NCI-H1436 (cell line): Measurements from ENCODE around the gene MIER1.

Experiments used
- DNase-seq: peaks from one replicate; lab custom pipeline; 2025; lab: John Stamatoyannopoulos, UW

The MIER1 gene

DNA sequence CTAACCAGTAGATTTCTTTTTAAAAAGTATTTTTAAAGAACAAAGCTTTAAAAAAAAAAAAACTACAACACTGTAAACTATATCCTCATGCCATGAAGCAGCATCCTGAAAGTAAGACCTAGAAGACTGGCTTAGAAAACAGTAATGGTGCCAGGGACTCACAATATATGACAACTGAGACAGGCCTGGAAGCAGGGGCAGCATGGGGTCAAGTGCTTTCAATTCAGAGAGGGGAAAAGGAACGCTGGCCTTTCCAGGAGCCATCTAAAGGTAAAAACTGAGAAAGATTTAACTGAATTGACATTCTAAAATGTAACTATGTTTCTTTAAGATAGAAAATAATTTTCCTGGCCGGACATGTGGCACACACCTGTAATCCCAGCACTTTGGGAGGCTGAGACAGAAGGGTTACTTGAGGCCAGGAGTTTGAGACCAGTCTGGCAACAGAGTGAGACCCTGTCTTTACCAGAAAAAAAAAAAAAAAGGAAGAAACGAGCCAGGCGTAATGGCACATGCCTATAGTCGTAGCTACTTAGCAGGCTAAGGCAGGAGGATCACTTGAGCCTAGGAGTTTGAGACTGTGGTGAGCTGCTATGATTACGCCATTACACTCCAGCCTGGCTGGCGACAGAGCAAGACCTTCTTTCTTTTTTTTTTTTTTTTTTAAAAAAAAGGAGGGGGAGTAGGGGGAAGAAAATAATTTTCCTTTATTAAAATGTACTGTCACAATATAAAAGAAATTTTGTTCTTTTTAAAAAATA lies 75.0 kb downstream of the MIER1 start:
- DNase-seq: no peak

DNA sequence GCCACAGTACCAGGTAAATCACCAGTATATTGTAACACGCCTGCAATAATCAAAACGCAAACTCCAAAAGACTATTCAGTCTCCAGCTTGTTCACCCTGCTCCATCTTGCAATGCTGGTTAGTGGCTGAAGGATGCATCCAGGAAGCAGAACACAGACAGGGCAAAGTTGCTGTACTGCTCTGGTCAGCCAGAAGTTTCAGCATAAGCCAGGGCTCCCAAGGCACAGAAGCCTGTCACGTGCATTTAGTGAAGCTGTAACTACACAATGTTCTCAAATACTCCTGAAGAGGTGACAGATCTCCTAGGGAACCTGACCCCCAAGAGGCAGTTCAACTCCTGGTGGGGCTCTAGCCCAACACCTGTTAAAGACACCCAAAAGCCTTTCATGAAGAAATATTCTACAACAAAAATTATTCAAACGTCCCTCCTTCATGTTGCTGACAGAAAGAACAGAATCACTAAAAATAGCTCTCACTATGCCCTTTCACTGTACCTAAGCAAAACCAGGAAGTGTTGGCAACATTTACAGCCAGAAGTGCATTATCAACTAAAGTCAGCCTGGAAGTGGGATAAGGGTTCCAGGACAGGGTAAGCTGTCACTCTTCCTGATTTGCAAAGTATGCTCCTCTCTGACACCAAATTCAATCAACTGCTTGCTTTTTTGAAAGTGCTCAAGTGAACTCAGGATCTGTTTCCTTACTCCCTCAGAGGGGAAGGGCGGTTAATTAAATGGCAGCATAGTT lies 77.1 kb downstream of the MIER1 start:
- no peak for DNase-seq

DNA sequence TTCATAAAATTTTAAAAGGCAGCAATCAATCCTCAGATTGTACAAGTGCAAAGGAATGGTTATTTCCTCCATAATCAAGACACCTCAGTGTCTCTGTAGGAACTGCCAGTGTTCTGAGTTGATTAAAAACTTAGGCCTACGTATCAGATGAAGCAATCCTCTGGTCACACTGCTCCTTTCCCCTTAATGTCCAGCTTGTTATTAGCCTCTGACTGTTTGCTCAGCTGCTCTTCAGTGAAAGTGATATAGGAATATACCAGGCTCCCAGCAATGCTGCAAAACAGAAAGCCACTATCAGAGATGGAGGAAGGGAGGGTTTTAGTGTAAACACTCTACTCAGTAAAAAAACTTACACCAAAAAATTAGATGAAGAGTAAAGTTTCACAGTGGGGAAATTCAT lies 79.4 kb downstream of the MIER1 start:
- no peak for DNase-seq

DNA sequence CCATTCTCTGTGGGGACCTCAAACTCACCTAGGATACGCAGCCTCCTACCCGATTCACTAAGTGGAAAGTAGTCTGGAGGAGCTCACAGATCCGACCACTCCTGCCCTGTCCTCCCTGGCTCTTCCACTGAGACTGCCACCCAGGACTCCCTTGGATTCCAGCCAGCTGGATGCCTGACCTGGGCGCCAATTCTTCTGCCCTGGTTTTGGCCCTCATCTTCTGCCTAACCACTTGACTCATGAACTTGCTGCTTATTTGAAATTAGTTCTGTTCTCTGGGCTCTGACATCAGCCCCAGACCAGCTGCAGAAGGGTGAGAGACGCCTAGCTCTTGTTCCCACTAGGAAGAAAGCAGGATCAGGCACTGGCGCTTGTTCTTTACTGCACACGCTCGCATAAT lies 80.3 kb downstream of the MIER1 start:
- DNase-seq: no peak

DNA sequence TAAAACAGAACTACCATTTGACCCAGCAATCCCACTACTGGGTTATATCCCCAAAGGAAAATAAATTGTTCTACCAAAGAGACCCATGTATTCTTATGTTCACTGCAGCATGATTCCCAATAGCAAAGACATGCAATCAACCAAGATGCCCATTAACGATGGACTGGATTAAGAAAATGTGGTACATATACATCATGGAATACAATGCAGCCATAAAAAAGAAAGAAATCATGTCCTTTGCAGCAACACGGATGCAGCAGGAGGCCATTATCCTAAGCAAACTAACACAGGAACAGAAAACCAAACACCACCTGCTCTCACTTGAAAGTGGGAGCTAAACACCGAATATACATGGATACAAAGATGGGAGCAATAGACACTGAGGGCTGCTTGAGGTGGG lies 85.0 kb downstream of the MIER1 start:
- DNase-seq: no peak

DNA sequence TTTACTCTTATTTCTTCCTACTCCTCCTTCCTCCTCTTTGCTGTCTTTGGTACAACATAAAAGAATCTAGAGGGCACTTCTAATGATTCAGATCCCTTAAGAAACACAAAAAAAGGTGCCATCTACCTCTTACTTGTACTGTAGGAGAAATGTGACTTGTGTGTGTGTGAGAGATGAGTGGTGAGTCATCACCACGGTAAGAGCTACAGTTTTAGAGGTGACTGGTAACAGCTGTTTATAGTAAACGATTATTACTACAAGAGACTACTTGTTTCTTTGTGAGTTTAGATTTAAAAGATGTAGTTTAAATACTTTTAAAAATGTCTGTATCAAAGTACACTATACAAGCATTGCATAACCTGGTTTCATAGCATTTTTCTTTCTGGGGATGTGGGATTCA lies 88.8 kb downstream of the MIER1 start:
- no peak for DNase-seq

DNA sequence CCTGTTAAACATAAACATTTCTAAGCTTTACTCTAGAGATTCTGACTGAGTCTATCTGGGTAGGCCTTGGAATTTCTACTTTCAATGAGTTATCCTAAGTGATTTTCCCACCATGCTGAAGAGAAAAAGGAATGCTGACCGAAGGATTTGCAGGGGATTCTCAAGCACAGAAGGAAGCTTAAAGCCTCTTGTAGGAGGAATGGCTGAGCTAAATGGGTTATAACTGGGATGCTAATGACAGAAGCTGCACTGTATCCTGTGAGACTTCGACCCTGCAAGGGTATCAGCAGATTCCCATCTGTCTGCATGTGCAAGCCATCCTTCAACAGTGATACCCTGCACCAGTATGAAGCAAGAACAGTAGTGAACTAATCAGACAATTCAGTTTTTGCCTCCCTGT lies 93.8 kb downstream of the MIER1 start:
- DNase-seq: no peak

DNA sequence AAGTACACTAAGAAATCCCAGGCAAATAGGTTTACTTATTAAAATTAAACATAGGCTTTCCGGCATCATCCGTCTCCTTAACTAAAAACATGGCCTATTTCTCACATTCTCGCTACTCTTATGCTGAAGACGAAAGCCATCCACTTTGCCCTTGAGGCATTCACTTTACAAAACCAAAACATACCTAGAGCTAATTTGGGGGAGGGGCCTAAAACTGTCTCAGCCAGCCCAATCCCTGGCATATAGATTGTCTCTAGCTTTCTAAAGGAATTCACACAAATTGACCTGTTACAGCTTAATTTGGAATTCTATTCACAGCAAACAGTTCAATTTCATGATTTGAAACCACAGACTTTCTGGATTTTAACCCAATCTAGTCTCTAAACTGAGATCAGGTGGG lies 94.3 kb downstream of the MIER1 start:
- DNase-seq: no peak

DNA sequence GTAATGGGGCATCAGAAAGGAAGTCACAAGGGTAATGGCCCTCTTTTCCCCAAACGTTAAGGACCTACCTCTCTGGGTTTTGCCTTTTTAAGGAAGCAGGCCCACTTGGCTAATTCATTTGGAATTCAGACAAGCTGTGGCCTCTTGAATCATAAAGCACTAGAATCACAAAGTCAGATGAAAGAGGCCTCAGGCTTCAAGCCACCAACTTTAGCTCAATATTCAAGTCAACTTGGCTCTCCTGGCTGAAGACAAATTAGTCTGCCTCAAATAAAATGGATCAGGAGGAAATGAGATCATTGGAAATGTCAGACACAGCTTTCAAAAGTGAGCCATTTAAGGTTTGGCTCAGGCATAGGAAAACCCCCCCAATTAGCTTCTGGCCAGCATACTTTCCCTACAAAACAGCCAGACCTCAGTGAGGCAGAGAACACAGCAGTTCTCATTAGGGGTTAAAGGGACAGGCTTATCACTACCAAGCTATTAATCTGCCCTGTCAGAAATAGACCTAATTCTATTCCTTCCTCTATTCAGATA lies 94.9 kb downstream of the MIER1 start:
- DNase-seq: no peak

DNA sequence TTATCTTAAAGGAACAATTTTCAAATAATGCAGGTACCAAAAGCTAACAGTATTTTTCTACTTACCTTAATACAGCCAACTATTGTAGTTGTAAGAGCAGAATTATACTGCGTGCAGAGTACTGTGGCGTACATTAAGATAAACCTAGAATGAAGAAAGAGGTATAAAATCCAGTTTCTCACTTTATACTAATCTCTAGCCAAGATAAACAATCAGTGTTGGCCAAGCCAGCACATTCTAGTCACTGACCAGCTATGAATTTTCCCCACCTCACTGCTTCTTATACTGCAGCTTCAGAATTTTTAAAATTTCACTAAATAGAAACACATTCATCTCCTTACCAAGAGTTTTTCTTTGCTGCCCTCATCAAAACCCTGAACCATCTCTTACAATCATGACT lies 95.5 kb downstream of the MIER1 start:
- DNase-seq: no peak

DNA sequence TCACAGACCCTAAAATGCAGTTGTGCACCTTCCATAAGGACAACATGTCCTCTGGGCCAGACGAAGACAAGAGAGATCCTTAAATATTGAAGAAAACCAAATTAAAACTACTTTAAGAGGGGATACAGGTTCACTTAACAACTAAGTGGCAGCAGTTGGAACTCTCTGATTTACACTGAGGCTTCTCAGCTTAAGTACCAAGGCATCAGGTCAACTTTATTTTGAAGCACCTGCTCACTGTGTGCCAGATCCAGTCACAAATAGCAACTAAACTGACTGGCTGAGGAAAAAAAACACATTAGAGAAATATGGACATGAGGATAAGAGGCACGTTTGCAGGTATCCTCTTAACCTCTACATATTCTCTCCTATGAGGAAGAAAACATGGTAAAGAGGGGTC lies 96.0 kb downstream of the MIER1 start:
- no peak for DNase-seq

DNA sequence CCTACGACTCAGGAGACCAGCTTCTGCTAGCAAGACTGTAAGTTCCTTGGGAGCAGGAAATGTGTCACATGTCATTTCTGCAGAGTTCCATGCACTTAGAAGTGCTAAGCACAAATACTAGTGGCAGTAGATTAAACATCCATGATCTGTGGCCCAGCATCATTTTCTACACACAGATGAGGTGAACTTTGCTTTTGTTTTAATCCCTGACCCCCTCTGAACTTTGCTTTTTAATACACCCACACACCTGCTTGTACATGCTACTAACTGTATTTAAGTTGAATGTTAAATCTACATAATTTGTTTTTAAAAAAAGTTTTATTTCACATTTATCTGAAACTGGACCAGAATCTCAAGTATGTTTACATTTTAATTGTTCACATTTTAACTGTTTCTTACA lies 104.7 kb downstream of the MIER1 start:
- no peak for DNase-seq

DNA sequence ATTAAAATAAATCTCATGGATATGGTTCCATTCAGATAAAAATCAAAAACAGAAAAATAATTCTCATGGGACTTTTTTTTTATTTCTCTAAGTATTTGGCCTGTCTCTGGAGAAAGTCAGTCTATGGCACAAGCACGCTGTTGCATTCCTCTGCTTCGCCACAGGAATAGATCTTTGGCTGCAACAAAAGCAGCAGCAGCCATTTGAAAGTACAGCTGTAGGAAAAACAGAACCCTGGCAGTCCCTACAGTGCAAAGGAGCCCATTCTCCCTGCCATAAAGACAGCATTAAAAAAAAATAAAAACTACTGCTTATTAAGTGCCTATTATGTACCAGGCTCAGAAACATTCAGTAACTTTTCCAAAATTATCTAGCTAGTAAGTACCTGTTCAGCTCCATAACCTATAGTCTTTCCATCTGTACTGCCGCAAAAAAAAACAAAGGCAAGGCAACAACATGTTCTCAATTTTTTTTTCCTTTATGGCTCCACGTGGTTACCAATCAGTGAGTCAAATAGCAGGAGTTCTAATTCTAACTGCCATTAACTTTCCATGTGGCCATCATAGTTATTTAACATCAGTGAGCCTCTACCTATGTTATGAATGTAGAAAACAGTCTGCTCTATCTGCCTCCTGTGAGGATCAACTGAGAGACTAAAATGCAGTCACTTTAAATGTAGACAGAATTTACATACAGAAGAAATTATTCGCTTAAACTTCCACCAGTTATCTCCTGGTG lies 106.5 kb downstream of the MIER1 start:
- no peak for DNase-seq

DNA sequence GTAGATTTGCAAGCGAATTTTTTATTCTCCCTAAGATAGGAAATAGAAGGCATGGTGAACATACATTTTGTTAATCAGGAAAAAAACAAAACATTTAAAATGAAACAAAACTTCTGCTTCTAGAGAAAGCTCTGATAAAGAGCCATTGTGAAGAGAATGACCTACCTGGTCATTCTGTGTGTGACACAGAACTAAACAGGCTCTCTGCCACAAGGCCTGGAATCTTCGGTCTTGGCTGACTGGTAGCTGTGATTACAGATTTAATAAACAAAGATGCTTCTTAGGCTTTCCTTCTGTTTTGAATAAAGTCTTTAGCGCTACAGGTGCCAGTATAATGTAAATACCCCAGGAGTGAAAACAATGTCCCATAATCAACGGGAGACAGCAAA lies 107.1 kb downstream of the MIER1 start:
- DNase-seq: no peak
